Endothelial cell (in vitro differentiated cells): ENCODE results near the gene RET. TPM values are rescaled to one million over a fixed set of nuclear protein-coding genes. Genes with fewer than 3 reads are reported as not detected.

Experiments
- DNase-seq: peaks from one replicate; pipeline ENCODE4 v3.0.0; 2021; ENCODE audit warnings: low spot score
- H3K27ac Mint-ChIP-seq: one replicate; pipeline ENCODE4 v1.8.0; 2021; ENCODE audit warnings: mixed read lengths, inconsistent platforms; ENCODE audit not compliant: unreplicated experiment
- H3K27me3 Mint-ChIP-seq: one replicate; pipeline ENCODE4 v1.8.0; 2021; ENCODE audit warnings: mild to moderate bottlenecking, moderate library complexity, mixed read lengths, inconsistent platforms; ENCODE audit not compliant: unreplicated experiment
- H3K36me3 Mint-ChIP-seq: one replicate; pipeline ENCODE4 v1.8.0; 2021; ENCODE audit warnings: mild to moderate bottlenecking, low read depth, mixed read lengths, inconsistent platforms; ENCODE audit not compliant: unreplicated experiment
- H3K4me1 Mint-ChIP-seq: one replicate; pipeline ENCODE4 v1.8.0; 2021; ENCODE audit warnings: mild to moderate bottlenecking, mixed read lengths, inconsistent platforms; ENCODE audit not compliant: unreplicated experiment
- H3K4me3 Mint-ChIP-seq: one replicate; pipeline ENCODE4 v1.8.0; 2021; ENCODE audit warnings: mild to moderate bottlenecking, mixed read lengths, inconsistent platforms; ENCODE audit not compliant: unreplicated experiment
- H3K9me3 Mint-ChIP-seq: one replicate; pipeline ENCODE4 v1.8.0; 2021; ENCODE audit warnings: mixed read lengths, inconsistent platforms; ENCODE audit not compliant: unreplicated experiment
- total RNA-seq: library from RNA; stranded (reverse); fragmentation: NEBNext Ultra II Directional; extraction: Animal tissue kit (Norgen Biotek cat#: 25700); gene quantifications from one replicate; pipeline ENCODE4 v1.2.1, GENCODE V29; 2021; ENCODE audit not compliant: unreplicated experiment
- TF ChIP-seq, protein P1 (sequence below): fragments of 200-600 bp; sonication (generic); IDR thresholded peaks from one replicate; pipeline ENCODE4 v1.5.0; 2021; ENCODE audit warnings: antibody characterized with exemption; ENCODE audit not compliant: unreplicated experiment

Gene RET
- total RNA-seq, 1 donor from 2014 or later: 0.28 TPM

DNA sequence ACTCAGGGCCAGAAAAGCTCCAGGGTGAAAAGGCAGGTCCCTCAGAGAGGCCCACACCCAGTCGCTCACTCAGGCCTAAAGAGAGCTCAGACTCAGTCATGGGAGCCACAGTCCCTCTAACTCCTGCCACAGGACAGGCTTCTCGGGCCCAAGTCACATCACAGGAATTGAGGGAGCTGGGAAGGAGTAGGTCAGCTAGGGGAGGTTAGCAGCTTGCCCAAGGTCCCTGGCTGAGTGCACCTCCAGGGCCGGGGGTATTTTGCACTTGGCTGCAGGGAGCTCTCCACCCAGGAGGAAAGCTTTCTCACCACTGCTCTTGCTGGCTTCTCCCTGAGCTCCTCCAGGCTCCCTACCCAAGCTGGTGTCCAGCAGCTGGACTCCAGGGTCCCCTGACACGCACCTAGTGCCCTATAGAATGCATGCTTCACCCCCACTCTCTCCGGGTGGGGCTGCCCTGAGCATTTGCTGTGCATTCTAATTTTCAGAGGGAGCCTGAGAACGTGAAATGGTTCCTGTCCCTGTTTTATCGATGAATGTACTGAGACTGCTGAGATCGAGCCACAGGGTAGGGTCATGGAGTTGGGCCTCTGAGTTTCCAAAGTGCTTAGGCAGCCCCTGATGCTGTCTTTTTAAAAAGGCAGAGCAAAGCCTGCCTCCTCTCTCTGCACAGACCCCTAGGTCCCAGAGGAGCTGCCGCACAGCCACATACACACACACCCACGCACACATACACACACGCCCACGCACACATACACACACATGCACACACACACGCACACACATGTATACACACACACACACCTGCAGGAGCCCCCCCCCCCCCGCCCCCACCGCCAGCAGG, 37.9 kb upstream of the RET start:
- Mint-ChIP-seq H3K36me3 (no peaks in the 10 kb centered on the region), H3K27me3 (peaks cover 4% of the 10 kb centered on the region), H3K4me3 (no peak overlapping the region), H3K4me1 (peaks cover 2% of the 10 kb centered on the region), H3K9me3 (no peaks in the 10 kb centered on the region), H3K27ac (no peak overlapping the region)
- TF ChIP-seq, protein P1, sequence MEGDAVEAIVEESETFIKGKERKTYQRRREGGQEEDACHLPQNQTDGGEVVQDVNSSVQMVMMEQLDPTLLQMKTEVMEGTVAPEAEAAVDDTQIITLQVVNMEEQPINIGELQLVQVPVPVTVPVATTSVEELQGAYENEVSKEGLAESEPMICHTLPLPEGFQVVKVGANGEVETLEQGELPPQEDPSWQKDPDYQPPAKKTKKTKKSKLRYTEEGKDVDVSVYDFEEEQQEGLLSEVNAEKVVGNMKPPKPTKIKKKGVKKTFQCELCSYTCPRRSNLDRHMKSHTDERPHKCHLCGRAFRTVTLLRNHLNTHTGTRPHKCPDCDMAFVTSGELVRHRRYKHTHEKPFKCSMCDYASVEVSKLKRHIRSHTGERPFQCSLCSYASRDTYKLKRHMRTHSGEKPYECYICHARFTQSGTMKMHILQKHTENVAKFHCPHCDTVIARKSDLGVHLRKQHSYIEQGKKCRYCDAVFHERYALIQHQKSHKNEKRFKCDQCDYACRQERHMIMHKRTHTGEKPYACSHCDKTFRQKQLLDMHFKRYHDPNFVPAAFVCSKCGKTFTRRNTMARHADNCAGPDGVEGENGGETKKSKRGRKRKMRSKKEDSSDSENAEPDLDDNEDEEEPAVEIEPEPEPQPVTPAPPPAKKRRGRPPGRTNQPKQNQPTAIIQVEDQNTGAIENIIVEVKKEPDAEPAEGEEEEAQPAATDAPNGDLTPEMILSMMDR: no peak
- DNase-seq: no peak

DNA sequence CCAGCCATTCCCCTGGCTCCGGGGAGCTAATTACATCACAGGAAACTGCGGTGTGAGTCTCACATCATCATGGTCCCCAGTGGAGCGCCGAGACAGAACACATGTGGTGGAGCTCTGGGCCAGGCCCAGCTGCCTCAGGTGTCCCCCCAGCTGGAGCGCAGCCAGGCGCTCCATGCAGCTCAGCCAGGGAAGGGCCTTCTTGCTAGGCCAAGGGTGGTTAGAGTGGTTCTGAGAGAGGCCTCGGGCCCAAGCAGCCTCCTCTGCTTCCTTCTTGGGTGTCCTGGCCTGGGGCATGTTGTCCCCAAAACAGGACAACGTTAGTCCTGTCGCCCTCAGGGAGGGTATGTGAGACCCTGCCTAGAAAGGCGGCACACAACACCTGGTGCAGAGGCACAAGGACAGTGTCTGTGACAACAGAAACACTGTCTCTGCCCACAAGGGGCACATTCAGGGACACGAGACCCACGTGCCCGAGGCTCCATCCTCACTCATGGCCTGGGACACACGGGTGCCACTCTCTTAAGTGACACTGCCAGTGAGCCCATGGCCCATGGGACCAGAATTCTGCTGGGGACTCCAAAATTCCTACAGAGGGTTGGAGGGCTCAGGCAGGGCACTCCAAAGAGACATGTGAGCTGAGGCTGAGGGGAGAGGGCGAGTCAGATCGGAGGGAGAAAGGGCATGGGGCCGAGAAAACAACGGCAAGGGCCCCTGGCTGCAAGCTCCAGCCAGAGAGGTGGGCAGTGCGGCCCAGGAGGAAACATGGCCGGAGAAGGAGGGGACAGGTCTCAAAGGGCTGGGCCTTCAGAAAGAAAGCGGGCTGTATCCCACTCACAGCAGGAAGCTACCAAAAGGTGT, 37.0 kb upstream of the RET start:
- TF ChIP-seq, protein P1: no peak
- no peaks in the 10 kb centered on the region for H3K36me3 Mint-ChIP-seq
- H3K4me3 Mint-ChIP-seq: no peak overlapping the region
- peaks cover 4% of the 10 kb centered on the region for H3K27me3 Mint-ChIP-seq
- peaks cover 7% of the 10 kb centered on the region for H3K4me1 Mint-ChIP-seq
- H3K9me3 Mint-ChIP-seq: no peaks in the 10 kb centered on the region
- DNase-seq: no peak
- H3K27ac Mint-ChIP-seq: no peak overlapping the region

DNA sequence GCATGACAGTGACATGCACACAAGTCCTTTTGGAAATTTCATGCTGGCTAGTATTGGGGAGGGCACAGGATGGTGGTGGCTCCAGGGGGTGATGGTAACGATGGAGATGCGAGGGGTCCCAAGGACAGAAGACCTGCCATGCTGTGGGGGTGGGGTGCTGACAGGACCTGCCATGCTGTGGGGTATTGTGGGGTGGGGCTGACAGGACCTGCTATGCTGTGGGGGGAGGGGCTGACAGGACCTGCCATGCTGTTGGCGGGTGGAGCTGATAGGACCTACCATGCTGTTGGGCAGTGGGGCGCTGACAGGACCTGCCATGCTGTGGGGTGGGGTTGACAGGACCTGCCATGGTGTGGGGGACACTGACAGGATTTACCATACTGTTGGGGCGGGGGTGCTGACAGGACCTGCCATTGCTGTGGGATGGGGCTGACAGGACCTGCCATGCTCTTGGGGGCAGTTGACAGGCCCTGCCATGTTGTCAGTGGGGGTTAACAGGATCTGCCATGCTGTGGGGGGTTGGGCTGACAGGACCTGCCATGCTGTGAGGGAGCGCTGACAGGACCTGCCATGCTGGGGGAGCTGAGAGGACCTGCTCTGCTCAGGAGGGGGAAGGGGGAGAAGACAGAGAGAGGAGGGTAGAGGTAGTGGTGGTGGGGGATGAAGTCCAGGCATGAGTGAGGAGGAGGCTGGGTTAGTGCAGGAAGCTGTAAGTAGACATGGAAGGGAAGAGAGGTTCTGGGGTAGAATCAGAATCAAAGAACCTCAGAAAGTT, 36.2 kb upstream of the RET start:
- TF ChIP-seq, protein P1: no peak
- no peak overlapping the region for H3K4me3 Mint-ChIP-seq
- H3K36me3 Mint-ChIP-seq: no peaks in the 10 kb centered on the region
- H3K27me3 Mint-ChIP-seq: peaks cover 4% of the 10 kb centered on the region
- no peak overlapping the region for H3K27ac Mint-ChIP-seq
- H3K9me3 Mint-ChIP-seq: no peaks in the 10 kb centered on the region
- DNase-seq: no peak
- H3K4me1 Mint-ChIP-seq: peaks cover 7% of the 10 kb centered on the region

DNA sequence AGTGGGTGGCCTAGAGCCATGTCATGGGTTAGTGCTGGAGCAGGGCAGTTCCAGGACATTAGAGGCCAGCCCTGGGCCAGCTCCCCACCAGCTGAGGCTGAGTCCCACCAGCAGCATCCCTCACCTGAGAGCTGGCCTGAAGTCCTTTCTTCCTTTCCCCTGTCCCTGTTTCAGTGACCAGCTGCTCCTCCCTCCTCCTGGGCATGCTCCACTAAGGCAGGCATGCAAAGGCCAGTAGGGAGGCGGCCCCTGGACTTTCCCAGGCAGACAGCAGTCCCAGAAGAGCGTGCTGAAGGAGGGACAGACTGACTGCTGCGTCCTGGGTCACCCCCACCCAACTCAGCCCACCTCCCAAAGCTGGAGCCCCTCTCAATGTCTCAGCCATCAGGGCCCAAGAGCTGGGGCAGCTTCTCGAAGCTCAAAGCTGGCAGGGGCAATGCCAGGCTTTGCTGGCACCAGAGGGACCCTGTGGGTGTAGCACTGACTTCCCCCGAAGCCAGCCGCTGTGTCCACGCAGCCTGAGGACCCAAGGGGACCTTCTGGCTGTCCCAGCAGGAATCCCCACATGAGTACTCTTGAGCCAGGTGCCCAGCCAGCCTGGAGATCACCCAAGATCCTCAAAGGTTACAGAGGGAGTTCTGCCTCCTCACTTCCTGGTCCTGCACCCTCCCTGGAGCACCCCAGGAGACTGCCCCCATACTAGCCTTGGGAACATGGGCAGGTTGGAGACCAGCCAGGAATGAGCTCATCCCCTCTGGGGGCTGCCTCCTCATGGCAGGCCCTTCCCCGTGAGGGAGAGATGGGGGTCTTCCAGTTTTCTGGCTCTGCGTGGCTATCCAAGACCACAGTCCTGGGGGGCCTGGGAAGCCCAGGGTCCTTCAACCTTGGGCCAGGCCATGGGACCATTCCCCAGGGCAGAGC, 35.2 kb upstream of the RET start:
- DNase-seq: peak; percentile 1
- H3K9me3 Mint-ChIP-seq: no peaks in the 10 kb centered on the region
- H3K4me3 Mint-ChIP-seq: no peak overlapping the region
- H3K4me1 Mint-ChIP-seq: peaks cover 7% of the 10 kb centered on the region
- TF ChIP-seq, protein P1: no peak
- H3K27ac Mint-ChIP-seq: no peak overlapping the region
- H3K27me3 Mint-ChIP-seq: peaks cover 4% of the 10 kb centered on the region
- no peaks in the 10 kb centered on the region for H3K36me3 Mint-ChIP-seq
